Trophoblast cell (in vitro differentiated cells and primary cell): ENCODE data around the gene PTP4A2.
"Not testable (repeated sequence)": the region's sequence is repeated elsewhere in the genome, so short reads cannot be mapped to it uniquely, and the experiment has no call there.

Source experiments
- DNase-seq, 2 donors: peaks; one replicate each; pipeline ENCODE4 v3.0.0-alpha.2; 2016
- H2AFZ ChIP-seq: 2 replicates; pipeline ENCODE4 v1.6.1; 2013; ENCODE audit warnings: low read length, moderate library complexity, mild to moderate bottlenecking; ENCODE audit not compliant: insufficient read depth, poor library complexity
- H2AK5ac ChIP-seq: 2 replicates; pipeline ENCODE4 v1.6.1; 2013; ENCODE audit warnings: mild to moderate bottlenecking, low read length
- H2BK120ac ChIP-seq: 2 replicates; pipeline ENCODE4 v1.6.1; 2013; ENCODE audit warnings: low read length, mild to moderate bottlenecking, moderate library complexity; ENCODE audit not compliant: insufficient read depth, poor library complexity
- H2BK12ac ChIP-seq: 2 replicates; pipeline ENCODE4 v1.6.1; 2013; ENCODE audit warnings: mild to moderate bottlenecking, low read length, moderate library complexity
- H2BK5ac ChIP-seq: 2 replicates; pipeline ENCODE4 v1.6.1; 2013; ENCODE audit warnings: low read length, low read depth, moderate library complexity, mild to moderate bottlenecking; ENCODE audit not compliant: poor library complexity
- H3K14ac ChIP-seq: 2 replicates; pipeline ENCODE4 v1.6.1; 2013; ENCODE audit warnings: mild to moderate bottlenecking, low read length
- H3K18ac ChIP-seq: 2 replicates; pipeline ENCODE4 v1.6.1; 2013; ENCODE audit warnings: mild to moderate bottlenecking, low read length
- H3K23ac ChIP-seq: 2 replicates; pipeline ENCODE4 v1.6.1; 2013; ENCODE audit warnings: low read length
- H3K27ac ChIP-seq: 2 replicates; pipeline ENCODE4 v1.5.1; 2013; ENCODE audit warnings: low read depth, mild to moderate bottlenecking, inconsistent platforms, low read length, moderate library complexity
- H3K27me3 ChIP-seq: 2 replicates; pipeline ENCODE4 v1.6.1; 2013; ENCODE audit warnings: inconsistent platforms, mild to moderate bottlenecking, low read length, moderate library complexity; ENCODE audit not compliant: insufficient read depth
- H3K36me3 ChIP-seq, 2 experiments: 1 replicate in 1 of 2; 2 replicates in 1 of 2; pipeline ENCODE4 v1.6.1; 2013; ENCODE audit warnings: low read length in 2 of 2, mild to moderate bottlenecking in 2 of 2, moderate library complexity in 1 of 2; ENCODE audit not compliant: insufficient read depth in 2 of 2, control insufficient read depth in 1 of 2
- H3K4ac ChIP-seq: 2 replicates; pipeline ENCODE4 v1.6.1; 2013; ENCODE audit warnings: low read depth, mild to moderate bottlenecking, low read length, moderate library complexity
- H3K4me1 ChIP-seq, 2 experiments: 1 replicate in 1 of 2; 2 replicates in 1 of 2; pipeline ENCODE4 v1.6.1; 2013; ENCODE audit warnings: low read length in 2 of 2, mild to moderate bottlenecking in 2 of 2, moderate library complexity in 1 of 2; ENCODE audit not compliant: insufficient read depth in 2 of 2, control insufficient read depth in 1 of 2
- H3K4me2 ChIP-seq: 2 replicates; pipeline ENCODE4 v1.6.1; 2013; ENCODE audit warnings: inconsistent platforms, mild to moderate bottlenecking, low read length, moderate library complexity
- H3K4me3 ChIP-seq: 2 replicates; pipeline ENCODE4 v1.5.1; 2013; ENCODE audit warnings: mild to moderate bottlenecking, low read depth, low read length, inconsistent platforms
- H3K79me1 ChIP-seq: one replicate; pipeline ENCODE4 v1.6.1; 2013; ENCODE audit warnings: low read length
- H3K79me2 ChIP-seq: 2 replicates; pipeline ENCODE4 v1.6.1; 2013; ENCODE audit warnings: low read length, mild to moderate bottlenecking; ENCODE audit not compliant: control insufficient read depth, insufficient read depth, poor library complexity
- H3K9ac ChIP-seq: 2 replicates; pipeline ENCODE4 v1.6.1; 2013; ENCODE audit warnings: mild to moderate bottlenecking, low read length
- H3K9me3 ChIP-seq: 2 replicates; pipeline ENCODE4 v1.6.1; 2013; ENCODE audit warnings: low read depth, mild to moderate bottlenecking, control low read depth, inconsistent platforms, low read length; ENCODE audit not compliant: insufficient read depth
- H4K12ac ChIP-seq: 2 replicates; pipeline ENCODE4 v1.6.1; 2013; ENCODE audit warnings: low read depth, mild to moderate bottlenecking, low read length, moderate library complexity
- H4K8ac ChIP-seq: 2 replicates; pipeline ENCODE4 v1.6.1; 2013; ENCODE audit warnings: low read depth, mild to moderate bottlenecking, low read length, moderate library complexity
- H4K91ac ChIP-seq: one replicate; pipeline ENCODE4 v1.6.1; 2013; ENCODE audit warnings: low read depth, mild to moderate bottlenecking, low read length, moderate library complexity
- WGBS: extraction: QIAGEN DNeasy Blood & Tissue Kit; methylation state at CpG from one replicate; pipeline ENCODE4 v1.1.7; 2013; ENCODE audit warnings: missing lambda C conversion rate; ENCODE audit not compliant: insufficient read length, insufficient coverage; ENCODE audit errors: extremely low coverage; 5-methylcytosine and 5-hydroxymethylcytosine counted together

PTP4A2 gene

DNA sequence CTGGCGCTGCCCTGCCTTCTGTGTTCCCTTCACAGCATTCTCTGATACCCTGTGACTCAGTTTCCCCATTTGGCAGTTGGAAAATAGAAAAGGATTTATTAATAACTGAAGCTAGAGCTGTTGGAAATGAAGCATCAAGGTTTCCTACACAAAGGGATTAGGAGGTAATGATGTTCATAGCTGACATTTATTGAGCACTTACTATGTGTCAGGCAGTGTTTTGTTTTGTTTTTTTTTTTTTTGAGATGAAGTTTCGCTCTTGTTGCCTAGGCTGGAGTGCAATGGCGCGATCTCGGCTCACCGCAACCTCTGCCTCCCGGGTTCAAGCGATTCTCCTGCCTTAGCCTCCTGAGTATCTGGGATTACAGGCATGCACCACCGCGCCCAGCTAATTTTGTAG, 7.5 kb upstream of the PTP4A2 start:
- WGBS = no CpG with 5 or more reads among the region's 10 CpGs
- H3K4ac ChIP-seq, H4K12ac ChIP-seq, H3K79me1 ChIP-seq, H2BK5ac ChIP-seq, H3K36me3 ChIP-seq, H2BK120ac ChIP-seq, H3K27me3 ChIP-seq, H4K91ac ChIP-seq, H2AFZ ChIP-seq, H3K4me2 ChIP-seq, H3K18ac ChIP-seq, H3K79me2 ChIP-seq, H3K9ac ChIP-seq, H2BK12ac ChIP-seq, H2AK5ac ChIP-seq, H4K8ac ChIP-seq, H3K23ac ChIP-seq, H3K27ac ChIP-seq, H3K14ac ChIP-seq, H3K4me3 ChIP-seq, H3K9me3 ChIP-seq, DNase-seq: not testable (repeated sequence)
- H3K4me1 ChIP-seq = peaks cover 8 to 11% of the 10 kb centered on the region in 2 experiments

DNA sequence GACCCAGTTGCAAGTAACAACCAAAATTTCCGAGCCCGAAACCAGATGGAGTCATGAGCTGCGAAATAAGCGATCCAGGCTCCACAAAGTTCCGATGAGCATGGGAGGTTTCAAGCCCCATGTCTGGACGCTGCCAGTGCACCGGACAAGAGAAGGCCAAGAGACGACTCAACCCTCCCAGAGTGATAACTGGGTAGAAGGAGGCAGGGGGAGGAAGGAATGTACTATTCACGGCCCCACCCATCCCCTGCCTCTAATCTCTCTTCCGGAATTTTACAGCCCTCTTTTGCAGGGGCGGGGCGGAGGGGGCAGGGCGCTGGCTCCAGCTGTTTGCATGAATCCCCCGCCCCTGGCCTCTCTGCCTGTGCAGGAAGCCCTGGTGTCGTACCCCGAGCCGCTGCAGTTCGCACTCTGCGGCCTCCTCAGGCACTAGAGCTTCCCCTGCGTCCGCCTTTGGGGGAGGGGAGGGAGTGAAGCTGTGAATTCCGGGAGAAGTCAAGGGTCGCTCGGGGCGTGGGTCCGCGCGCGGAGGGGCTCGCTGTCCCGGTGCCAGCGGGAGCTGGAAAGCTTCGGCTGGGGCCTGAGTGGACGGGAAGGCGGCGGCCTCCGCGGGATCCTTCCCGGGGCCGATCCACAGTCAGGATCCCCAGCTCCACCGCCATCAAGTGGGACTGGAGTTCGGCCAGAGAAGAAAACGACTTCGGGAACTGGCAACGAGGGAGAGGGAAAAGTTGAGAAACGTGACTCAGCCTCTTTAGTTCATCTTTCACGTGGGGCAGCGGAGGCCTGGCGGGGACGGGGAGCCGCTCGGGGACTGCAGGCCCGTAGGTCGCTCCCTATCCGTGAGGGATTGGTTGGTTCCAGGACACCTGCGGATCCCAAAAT, 6.3 kb upstream of the PTP4A2 start:
- peak overlapping the region; percentile 92 for H2BK120ac ChIP-seq
- H3K27ac ChIP-seq = peak overlapping the region; percentile 80
- peak overlapping the region; percentile 76 for H3K4me2 ChIP-seq
- H3K4me3 ChIP-seq = peak overlapping the region; percentile 51
- peak overlapping the region; percentile 51 for H2BK12ac ChIP-seq
- peak overlapping the region; percentile 94 for H4K8ac ChIP-seq
- H2BK5ac ChIP-seq = peak overlapping the region; percentile 63
- peaks cover 11 to 14% of the 10 kb centered on the region in 2 experiments for H3K4me1 ChIP-seq
- WGBS = no CpG with 5 or more reads among the region's 56 CpGs
- H3K23ac ChIP-seq = no peak overlapping the region
- peak overlapping the region; percentile 8 for H2AK5ac ChIP-seq
- H4K12ac ChIP-seq = peak overlapping the region; percentile 50
- no peaks in the 10 kb centered on the region for H3K36me3 ChIP-seq
- H2AFZ ChIP-seq = peak overlapping the region; percentile 82
- no peaks in the 10 kb centered on the region for H3K27me3 ChIP-seq
- peak; percentile 70 to 76 for DNase-seq
- peak overlapping the region; percentile 93 for H4K91ac ChIP-seq
- no peaks in the 10 kb centered on the region for H3K9me3 ChIP-seq
- peak overlapping the region; percentile 83 for H3K14ac ChIP-seq
- no peak overlapping the region for H3K9ac ChIP-seq
- peak overlapping the region; percentile 42 for H3K4ac ChIP-seq
- peak overlapping the region; percentile 88 for H3K18ac ChIP-seq
- peaks cover 5% of the 10 kb centered on the region for H3K79me2 ChIP-seq
- peaks cover 11% of the 10 kb centered on the region for H3K79me1 ChIP-seq

DNA sequence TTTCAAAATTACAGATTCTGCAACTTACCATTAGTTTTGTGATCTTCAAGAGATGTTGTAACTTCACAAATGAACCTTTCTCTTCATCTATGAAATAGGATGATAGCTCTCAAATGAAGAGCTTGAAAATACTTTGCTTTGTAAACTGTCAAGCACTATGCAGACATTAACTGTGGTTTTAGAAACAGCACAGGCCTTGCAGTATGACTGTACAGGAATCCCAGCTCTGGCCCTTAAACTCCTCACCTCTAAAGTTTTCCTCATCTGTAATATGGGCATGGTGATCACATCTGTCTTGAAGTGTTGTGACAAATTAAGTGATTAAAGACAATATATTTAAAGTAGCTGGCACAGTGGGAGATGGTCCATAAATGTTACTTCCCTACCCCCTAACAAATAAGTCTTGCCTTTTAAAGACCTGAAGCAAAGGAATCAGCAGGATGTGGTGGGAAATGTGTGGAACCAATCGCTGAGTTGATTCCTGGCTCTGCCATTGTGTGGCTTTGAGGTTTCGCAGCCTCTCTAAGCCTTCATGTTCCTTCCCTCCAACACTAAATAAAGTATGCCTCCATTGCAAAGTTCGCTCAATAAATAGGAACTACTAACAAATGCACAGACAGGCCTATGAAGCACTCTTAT, 5.5 kb upstream of the PTP4A2 start:
- peak overlapping the region; percentile 82 for H2AFZ ChIP-seq
- H4K12ac ChIP-seq = no peak overlapping the region
- H2BK120ac ChIP-seq = peak overlapping the region; percentile 6
- no peak overlapping the region for H2BK12ac ChIP-seq
- no peaks in the 10 kb centered on the region for H3K36me3 ChIP-seq
- peaks cover 13 to 16% of the 10 kb centered on the region in 2 experiments for H3K4me1 ChIP-seq
- H3K9ac ChIP-seq = no peak overlapping the region
- no peak overlapping the region for H3K18ac ChIP-seq
- H3K23ac ChIP-seq = no peak overlapping the region
- peak overlapping the region; percentile 76 for H3K4me2 ChIP-seq
- H3K4me3 ChIP-seq = no peak overlapping the region
- no peak overlapping the region for H2AK5ac ChIP-seq
- no peak overlapping the region for H3K4ac ChIP-seq
- H2BK5ac ChIP-seq = no peak overlapping the region
- no peak overlapping the region for H4K8ac ChIP-seq
- DNase-seq = no peak
- peaks cover 13% of the 10 kb centered on the region for H3K79me1 ChIP-seq
- H3K14ac ChIP-seq = no peak overlapping the region
- H3K9me3 ChIP-seq = no peaks in the 10 kb centered on the region
- H3K27me3 ChIP-seq = no peaks in the 10 kb centered on the region
- H3K79me2 ChIP-seq = peaks cover 5% of the 10 kb centered on the region
- H3K27ac ChIP-seq = no peak overlapping the region
- no CpG with 5 or more reads among the region's 3 CpGs for WGBS
- peak overlapping the region; percentile 28 for H4K91ac ChIP-seq

DNA sequence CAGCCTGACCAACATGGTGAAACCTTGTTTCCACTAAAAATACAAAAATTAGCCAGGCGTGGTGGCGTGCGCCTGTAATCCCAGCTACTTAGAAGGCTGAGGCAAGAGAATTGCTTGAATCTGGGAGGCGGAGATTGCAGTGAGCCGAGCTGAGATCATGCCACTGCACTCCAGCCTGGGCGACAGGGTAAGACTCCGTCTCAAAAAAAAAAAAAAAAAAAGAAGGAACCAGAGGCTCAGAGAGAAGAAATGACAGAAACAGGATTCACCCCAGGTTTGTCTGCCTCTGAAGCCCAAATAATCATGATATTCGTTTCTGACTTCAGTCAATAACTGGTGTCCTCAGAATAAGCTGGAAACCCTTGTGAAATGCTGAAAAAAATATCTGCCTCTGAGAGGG, 3.9 kb upstream of the PTP4A2 start:
- H2BK5ac ChIP-seq, H3K4me2 ChIP-seq, H3K23ac ChIP-seq, H4K8ac ChIP-seq, H4K12ac ChIP-seq, H4K91ac ChIP-seq, H3K36me3 ChIP-seq, H3K27me3 ChIP-seq, H2BK120ac ChIP-seq, H3K27ac ChIP-seq, H3K14ac ChIP-seq, H3K4ac ChIP-seq, H2AFZ ChIP-seq, H3K9me3 ChIP-seq, H2BK12ac ChIP-seq, H3K9ac ChIP-seq, H3K18ac ChIP-seq, H2AK5ac ChIP-seq, DNase-seq, H3K4me3 ChIP-seq: not testable (repeated sequence)
- peaks cover 14% of the 10 kb centered on the region for H3K79me2 ChIP-seq
- H3K79me1 ChIP-seq = peaks cover 26% of the 10 kb centered on the region
- WGBS = no CpG with 5 or more reads among the region's 8 CpGs
- peaks cover 16 to 19% of the 10 kb centered on the region in 2 experiments for H3K4me1 ChIP-seq
